GM21576 (cell line): ENCODE data around the gene CMBL.
"Not testable (repeated sequence)": the region's sequence is repeated elsewhere in the genome, so short reads cannot be mapped to it uniquely, and the experiment has no call there.

Experiments
- ATAC-seq: cut with Tn5 transposase; IDR thresholded peaks from one replicate; pipeline ENCODE4 v1.9.1; 2021; ENCODE audit warnings: mild to moderate bottlenecking, moderate library complexity; ENCODE audit not compliant: unreplicated experiment

CMBL gene

DNA sequence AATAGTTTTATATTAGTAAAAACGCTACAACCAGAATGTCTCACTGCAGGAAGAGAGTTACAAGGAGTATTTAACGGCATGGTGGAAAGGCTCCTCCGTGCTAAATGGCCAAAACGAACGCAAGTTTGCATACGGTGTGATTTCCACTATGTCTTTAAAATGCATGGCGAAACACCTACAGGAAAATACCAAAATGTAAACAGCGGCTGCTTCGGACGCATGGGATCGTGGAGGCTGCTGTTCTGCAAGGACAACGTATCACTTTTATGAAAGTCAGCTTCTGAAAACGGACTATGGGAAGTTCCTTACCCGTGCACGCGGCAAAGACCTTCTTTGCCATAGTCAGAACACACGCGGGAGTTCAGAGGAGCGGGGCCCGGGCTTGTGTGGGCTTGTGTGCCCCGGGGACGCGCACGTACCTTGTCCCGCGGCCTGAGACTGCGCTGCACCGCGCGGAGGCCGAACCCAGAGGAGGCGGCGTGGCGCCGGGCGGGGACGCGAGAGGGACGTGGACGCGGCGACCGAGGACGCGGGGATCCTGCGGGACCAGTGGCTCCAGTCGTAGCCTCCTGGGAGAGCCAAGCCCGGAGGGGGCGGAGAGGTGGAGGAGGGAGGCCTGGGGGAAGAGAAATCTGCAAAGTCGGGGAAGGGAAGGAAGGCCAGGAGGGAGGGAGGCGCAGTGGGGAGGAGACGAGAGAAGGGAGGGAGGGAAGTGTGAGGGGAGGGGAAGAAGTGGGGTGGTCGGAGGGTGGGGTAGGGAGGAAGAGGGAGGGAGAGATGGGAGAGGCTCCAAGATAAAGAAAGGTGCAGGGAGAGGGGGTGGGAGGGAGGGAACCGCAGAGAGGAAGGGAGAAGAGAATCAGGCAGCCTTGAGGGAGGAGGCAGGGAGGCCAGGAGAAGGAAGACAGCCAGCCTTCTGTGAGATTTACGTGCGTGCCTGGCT lies at the start of gene CMBL:
CMBL (minus strand) TSS at position 697 of the 943 bp plus-strand sequence. CDS start 17,140 bp downstream, outside the sequence.
- peak; percentile 60 for ATAC-seq

DNA sequence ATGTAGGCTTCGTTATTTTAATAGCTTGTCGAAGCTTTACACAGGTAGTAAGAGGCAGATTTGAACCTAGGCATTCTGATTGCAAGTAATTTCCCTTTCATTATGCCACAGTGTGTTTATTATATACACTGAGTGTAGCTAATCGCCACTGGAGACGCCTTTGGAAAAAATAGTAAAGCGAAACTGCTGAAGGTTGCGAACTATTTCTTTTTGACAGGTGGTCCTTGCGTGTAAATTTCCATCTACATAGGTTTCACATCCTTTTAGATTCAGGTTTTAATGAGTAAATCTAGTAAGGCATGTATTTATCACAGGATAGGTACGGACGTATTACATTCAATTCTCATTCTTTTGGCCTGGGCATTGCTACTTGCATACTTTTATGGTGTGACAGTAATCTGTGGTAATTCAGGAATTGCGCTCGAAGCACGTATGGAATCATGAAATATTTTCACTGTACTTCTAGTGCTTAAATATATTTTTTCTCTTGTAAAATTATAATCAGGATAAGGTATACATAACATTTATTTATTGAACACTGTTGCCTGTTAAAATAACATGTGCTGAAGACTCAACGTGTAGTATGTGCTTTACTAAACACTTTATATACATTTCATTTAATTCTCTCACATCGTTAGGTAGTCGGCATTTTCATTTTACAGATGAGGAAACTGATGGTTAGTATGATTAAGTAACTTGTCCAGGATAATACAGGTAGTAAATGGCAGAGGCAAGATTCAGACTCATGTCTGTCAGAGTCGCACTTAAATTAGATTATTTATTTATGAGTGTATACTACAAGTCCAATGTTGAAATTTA lies 47.6 kb upstream of the CMBL start:
- ATAC-seq: no peak

DNA sequence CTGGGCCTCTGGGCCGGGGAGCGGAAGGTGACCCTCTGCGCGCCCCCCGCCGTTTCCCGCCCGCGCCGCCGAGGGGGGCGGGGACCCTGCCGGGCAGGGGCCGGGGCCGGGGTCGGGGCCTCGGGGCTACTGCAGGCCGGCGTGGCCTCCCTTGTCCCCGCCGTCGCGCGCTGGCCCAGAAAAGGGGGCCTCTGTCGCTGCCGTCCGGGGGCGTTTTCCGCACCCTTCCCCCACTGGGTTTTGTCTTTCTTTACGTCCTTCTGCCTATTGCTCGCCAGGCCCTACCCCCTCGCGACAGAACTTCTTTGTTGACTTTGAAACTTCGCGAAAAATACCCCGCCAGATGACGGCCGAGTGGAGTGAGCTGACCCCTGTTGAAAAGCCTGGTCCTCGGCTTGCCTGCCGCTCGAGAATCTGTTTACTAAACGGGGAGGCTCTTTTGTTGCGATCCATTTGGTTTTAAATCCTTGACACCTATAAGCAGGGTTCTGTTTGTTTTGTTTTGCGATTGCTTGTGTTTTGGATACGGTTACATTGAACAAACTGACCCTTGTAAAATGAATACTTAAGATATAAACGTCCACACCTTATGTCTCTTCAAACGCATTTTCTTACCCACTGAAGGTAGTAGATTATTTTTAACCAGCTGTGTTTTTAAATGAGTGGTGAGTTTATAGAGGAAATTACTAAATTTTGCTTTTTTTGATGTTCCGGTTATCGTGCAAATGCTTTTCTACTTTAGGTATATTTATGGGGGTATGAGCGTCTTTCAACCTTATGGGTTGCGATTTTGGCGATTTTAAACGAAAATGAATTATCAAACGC lies 46.6 kb upstream of the CMBL start:
- peak; percentile 21 for ATAC-seq

DNA sequence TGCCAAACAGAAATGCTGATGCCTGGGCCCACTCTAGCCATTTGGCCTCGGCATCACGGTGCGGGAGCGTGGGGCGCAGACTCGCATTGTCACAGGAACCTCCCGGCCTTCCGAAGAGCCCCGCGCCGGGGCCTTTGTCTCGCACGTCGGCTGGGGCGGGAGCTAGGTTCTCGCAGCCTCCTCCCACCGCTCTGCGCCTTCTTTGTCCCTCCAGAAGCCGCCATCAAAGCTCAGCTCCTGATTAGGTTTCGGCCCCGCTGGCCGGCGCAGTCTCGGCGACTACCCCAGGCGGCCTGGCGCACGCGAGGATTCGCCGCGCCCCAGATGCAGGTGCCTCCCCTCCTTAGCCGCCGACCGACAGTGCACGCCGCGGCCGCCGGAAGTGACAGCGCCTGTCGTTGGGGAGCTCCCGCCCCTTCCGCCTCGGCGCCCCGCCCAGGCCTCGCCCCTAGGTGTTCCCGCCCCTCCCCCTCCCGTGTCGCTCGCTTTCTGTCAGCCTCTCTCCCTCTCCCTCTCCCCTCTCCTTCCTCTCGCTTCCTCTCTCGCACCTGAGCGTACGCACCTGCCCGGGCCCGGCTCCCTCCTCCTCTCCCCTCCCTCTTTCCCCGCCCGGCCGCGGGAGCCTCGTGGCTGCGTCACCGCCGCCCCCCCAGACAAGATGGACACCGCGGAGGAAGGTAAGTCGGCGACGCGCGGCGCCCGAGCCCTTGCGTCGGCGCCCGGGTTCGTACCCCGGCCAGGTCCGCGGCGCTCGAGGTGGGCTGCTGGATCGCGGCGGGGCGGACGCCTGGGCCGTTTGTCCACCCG lies 45.7 kb upstream of the CMBL start, which contains the start of gene MARCHF6:
MARCHF6 (plus strand) TSS at position 455 of the 807 bp plus-strand sequence; CDS start at position 659, 204 bp downstream.
- ATAC-seq: peak; percentile 81

DNA sequence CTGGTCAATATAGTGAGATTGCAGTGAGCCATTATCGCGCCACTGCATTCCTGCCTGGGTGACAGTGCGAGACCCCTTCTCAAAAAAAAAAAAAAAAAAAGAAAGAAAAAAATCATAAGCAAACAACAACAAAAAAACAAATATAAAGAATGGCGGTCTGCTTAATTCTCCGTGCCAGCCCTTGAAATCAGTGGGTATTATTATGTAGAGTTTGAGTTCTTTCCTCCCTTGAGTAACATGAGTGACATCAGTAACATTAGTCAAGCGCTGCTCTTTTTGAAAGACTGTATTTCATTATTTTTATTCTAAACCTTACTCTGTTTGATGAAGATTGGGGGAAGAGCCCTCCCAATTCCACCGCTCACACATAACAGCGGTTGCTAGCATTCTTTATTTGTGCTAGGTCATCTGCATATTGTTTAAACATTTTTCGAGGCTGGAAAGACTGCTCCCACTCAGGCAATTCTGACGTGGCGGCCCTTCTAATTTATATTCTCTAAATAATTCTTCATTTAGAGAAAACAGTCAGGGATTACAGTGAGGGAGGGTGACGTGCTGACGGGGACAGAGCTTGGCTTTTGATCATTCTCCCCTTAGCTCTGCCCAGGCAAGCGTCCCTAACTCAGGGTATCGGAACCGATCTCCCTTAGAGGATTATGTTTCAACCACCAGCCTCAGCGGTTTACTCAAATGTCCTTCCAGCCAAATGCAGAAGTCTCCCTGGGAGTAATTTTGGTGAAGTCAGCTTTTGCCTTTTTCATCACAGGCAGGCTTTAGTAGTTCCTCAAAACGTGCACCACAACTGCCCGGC lies 44.9 kb upstream of the CMBL start:
- peak; percentile 2 for ATAC-seq

DNA sequence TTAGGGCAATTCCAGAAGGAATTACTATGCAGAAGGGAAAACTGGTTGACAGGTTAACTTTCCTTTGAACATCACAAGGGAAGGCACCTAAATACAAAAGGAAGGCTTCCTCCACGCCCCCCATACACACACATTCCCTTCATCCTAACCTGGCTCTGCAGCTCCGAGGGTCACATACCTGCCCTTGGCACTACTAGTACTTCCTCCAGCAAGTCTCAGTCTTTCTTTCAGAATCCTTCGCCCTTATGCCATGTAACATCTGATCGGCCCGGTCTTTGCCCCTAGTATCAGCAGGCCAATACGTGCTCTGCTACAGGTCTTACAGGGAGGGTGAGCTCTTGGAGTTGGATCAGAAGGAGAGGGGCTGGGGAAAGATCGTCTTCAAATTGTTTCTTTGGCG lies 44.2 kb upstream of the CMBL start:
- ATAC-seq: no peak

DNA sequence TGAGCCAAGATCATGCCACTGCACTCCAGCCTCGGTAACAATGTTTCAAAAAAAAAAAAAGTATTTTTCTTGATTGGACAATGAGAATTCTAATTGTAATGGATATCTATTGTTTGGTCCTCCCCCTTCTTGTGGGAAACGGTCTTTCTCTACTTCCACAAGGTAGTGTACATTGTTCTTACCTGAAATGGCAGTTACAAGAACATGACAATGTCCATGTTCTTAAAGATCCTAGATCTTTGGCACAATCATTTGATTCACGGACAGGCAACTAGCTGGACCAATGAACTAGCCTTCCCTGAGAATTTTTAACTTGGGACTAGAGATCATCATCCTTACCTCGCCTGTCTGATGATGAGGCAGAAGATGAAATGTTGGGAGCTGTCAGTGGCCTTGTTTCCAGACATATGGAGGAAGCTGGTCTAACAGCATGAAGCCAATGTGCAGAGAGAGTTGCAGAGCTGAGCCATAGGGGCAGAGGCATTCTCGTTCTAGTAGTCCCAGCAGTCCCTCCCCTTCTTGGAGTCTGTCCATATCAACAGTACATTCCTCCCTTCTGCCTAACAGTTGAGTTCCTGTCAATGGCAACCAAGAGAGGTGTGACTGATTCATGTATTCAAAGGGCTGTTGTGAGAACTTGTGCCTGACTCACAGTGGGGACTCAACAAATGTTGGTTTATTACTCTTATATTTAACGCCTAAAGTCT lies 43.6 kb upstream of the CMBL start:
- no peak for ATAC-seq

DNA sequence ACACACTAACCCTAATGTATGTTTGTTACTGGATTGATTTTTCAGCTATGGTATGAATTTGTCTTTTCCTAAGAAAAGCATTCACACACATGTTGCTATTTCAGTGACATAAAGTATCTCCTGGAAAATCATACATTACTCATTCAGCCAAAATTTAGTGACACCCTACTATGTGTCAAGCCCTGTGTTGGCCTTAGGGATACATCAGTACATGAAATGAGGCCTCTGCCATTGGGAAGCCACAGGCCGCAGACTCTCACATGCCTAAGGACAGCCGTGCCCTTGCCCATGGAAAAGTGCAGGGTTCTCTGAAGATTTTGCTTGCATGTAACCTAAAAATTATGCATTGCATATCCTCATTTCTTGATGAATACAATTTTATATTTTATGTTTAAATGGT lies 40.6 kb upstream of the CMBL start:
- no peak for ATAC-seq

DNA sequence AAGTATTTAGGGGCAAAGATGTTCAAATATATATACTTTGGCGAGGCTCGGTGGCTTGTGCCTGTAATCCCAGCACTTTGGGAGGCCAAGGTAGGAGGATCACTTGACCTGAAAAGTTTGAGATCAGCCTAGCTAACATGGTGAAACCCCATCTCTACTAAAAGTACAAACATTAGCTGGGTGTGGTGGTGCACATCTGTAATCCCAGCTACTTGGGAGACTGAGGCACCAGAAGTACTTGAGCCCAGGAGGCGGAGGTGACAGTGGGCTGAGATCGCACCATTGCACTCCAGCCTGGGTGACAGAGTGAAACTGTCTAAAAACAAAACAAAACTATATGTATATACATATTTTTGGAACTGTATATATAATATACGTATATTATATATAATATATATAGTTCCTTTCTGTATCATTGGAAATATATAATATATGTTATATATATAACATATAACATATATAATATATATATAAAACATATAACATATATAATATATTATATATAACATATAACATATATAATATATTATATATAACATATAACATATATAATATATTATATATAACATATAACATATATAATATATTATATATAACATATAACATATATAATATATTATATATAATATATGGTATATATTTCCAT lies 36.9 kb upstream of the CMBL start:
- ATAC-seq: not testable (repeated sequence)

DNA sequence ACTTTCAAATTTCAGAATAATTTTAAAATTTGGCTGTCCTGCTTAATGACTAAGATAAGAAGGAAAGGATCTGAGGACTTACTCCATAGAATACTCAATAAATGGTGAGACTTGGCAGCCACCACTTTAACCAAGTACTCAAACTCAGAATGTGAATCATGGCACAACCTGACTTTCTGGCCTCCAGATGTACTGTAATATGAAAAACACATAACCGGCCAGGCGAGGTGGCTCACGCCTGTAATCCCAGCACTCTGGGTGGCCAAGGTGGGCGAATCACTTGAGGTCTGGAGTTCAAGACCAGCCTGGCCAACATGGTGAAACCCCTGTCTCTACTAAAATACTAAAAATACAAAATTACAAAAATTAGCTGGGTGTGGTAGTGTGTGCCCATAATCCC lies 35.8 kb upstream of the CMBL start:
- no peak for ATAC-seq

DNA sequence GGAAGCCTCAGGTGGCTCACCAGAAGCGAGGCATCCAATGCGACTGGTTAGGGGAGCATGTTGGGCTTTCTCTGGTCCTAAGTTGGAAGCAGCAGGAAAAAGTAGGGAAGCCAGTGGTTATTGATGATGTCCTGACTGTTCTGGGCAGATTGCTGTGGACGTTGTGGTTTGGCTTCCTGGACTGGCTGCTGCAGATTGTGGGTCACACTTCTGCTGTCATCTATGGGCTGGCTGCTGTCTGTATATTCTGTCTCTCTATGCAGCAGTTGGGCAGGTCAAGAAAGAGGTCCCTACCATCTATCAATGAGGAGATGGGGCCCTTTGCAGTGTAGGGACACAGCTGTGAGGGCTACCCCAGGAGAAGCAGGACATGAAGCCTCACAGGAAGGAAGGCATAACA lies 32.3 kb upstream of the CMBL start:
- ATAC-seq: no peak

DNA sequence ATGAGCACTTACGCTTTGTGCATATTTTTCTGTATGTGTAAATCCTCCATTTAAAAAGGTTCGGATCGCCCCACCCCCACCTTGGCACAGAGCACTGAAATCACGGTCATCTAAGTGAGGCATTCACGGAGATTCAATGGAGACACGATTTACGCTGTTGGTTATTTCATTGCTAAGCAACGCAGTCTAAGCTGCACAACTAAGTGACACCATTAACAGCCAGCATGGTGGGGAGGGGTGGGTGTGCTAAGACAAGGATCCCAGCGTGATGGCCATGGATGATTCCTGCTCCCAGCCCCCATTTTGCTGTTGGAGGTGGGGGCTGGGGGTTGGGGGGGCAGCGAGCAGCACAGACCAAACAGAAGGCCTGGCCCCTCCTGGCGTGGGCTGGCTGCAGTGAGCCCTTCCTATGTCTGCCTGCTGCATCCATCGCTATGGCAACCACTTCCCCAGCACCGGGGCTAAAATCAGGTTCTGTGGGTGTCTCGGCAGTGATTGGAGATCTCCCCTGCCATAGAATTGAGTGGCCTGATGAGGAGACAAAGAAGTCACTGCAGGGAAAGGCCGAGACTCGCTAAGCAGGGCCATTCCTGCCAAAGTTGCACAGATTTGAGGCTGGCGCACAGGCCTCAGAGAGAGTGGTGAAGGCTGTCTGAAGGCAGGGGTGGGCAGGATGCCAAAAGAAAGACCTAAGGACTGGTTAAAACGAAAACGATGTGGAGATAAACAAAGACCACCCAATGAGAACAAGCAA lies 31.5 kb upstream of the CMBL start:
- no peak for ATAC-seq

DNA sequence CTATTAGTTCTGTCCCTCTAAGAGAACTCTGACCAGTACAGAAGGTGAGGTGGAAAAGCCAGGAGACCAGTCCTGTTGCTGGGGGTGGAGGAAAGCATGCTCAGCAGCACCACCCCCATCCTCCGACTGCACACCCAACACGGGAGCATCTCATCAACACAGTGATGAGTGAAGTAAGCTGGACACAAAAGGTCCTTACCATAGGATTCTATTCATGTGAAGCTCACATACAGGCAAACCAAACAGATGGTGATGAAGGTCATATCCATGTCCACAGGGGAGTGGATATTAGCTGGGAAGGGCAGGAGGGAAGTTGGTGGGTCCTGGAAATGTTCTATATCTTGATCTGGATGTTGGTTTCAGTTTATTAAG lies 31.0 kb upstream of the CMBL start:
- no peak for ATAC-seq

DNA sequence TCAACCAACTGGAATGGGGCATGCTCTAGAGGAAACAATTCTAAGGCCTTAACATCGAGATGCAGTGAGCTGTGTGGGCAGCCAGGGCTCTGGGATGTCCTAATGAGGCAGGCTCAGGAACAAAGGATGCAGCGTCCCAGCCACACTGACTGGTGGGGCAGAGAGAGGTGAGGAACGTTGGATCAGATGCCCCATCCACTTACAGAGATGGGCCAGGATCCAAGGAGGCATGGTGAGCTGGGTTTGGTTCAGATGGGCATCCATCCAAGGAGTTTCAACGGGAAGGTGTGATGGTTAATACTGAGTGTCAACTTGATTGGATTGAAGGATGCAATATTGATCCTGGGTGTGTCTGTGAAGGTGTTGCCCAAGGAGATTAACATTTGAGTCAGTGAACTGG lies 30.3 kb upstream of the CMBL start:
- ATAC-seq: no peak

DNA sequence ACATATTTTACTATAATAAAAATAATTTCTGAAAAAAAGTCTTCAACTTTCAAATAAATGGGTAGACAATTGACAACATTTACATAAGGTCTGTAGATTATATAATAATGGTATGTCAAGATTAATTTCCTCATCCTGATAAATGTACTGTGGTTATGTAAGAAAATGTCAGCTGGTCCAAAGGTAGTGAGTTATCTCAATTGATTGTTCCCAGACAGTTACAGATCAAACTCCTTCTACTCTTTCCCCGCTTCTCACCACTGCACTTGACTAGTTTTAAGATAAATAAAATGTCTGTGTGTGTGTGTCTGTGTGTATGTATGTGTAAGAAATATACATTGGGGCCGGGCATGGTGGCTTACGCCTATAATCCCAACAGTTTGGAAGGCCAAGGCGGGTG lies 29.4 kb upstream of the CMBL start:
- ATAC-seq: no peak

DNA sequence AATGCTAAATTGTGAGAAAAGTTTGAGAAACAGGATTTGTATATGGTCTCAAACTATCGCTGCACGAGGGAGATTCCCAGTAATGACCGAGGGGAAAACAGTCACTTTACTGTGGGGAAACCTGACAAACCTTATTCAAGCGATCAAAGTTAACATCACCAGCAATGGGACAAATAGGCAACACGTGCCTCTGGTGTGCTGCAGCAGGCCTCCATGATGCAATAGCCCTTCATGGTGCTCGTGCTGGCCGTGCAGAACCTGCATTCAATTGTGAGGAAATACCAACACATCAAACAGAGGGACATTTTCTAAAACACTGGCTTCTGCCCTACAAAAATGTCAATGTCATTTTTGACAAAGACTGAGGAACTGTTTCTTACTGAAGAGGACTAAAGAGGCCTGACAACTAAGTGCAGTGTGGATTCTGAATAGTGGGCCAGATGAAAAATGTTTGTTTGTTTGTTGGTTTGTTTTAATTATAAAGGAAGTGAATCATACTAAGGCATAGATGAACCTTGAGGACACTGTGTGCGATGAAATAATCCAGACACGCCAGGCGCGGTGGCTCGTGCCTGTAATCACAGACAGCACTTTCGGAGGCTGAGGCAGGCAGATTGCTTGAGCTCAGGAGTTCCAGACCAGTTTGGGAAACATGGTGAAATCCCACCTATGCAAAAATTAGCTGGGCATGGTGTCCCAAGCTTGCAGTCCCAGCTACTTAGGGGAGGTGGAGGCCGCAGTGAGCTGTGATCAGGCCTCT lies 28.2 kb upstream of the CMBL start:
- no peak for ATAC-seq

DNA sequence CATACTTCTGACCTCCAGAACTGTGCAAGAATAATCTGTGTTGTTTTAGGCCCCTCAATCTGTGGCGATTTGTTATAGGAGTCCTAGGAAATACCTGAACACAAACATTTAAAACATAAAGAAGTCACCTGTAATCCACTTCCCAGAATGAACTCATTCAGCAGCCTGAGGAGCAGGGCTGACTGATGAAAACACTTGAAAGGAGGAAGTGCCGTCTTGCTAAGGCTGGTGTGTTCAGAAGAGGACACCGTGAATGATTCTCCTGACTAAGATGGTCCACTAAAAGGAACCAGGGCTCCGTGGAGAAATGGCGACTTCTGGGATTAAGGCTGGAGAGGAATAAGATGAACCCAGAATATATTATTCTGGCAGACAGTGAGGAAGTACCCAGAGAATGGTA lies 27.1 kb upstream of the CMBL start:
- ATAC-seq: no peak
